OCI-LY1 (cell line): Measurements from ENCODE around the gene GDPD3.

Experiments
- H2AFZ ChIP-seq: fragments of 200-600 bp; sonication (generic), shearing (Covaris generic); 2 replicates; pipeline ENCODE4 v1.6.0; 2014; ENCODE audit warnings: antibody characterized with exemption, mild to moderate bottlenecking, low read length
- H3F3A ChIP-seq: fragments of 200-600 bp; sonication (generic), shearing (Covaris generic); 2 replicates; pipeline ENCODE4 v1.6.0; 2014; ENCODE audit warnings: mild to moderate bottlenecking, antibody characterized with exemption, low read length, moderate library complexity; ENCODE audit not compliant: insufficient read depth
- H3K27ac ChIP-seq: fragments of 200-600 bp; sonication (generic); 2 replicates; pipeline ENCODE4 v1.5.1; 2014; ENCODE audit warnings: low read length, mixed run types, mild to moderate bottlenecking, low read depth; ENCODE audit not compliant: poor library complexity, severe bottlenecking
- H3K27me3 ChIP-seq: fragments of 200-600 bp; sonication (generic); 2 replicates; pipeline ENCODE4 v1.6.0; 2014; ENCODE audit warnings: antibody characterized with exemption, mild to moderate bottlenecking, low read length, moderate library complexity; ENCODE audit not compliant: insufficient read depth
- H3K36me3 ChIP-seq: fragments of 200-600 bp; sonication (generic); 2 replicates; pipeline ENCODE4 v1.6.1; 2014; ENCODE audit warnings: mild to moderate bottlenecking, antibody characterized with exemption, low read length, moderate library complexity, mixed read lengths; ENCODE audit not compliant: insufficient read depth
- H3K4me1 ChIP-seq: fragments of 200-600 bp; sonication (generic); 2 replicates; pipeline ENCODE4 v1.5.1; 2014; ENCODE audit warnings: mild to moderate bottlenecking, low read length, moderate library complexity; ENCODE audit not compliant: insufficient read depth, severe bottlenecking
- H3K4me2 ChIP-seq: fragments of 200-600 bp; sonication (generic), shearing (Covaris generic); 2 replicates; pipeline ENCODE4 v1.6.1; 2014; ENCODE audit warnings: low read length
- H3K4me3 ChIP-seq: fragments of 200-600 bp; sonication (generic); 2 replicates; pipeline ENCODE4 v1.5.1; 2014; ENCODE audit warnings: low read length, low read depth, mild to moderate bottlenecking, mixed read lengths; ENCODE audit not compliant: poor library complexity, severe bottlenecking
- H3K79me2 ChIP-seq: fragments of 200-600 bp; shearing (Covaris generic); 2 replicates; pipeline ENCODE4 v1.6.1; 2016; ENCODE audit warnings: mixed run types, low read length, mixed read lengths; ENCODE audit not compliant: insufficient read depth
- H3K9ac ChIP-seq: fragments of 200-600 bp; sonication (generic), shearing (Covaris generic); 2 replicates; pipeline ENCODE4 v1.6.1; 2014; ENCODE audit warnings: mild to moderate bottlenecking, low read length, mixed read lengths
- H3K9me2 ChIP-seq: fragments of 200-600 bp; sonication (generic), shearing (Covaris generic); 2 replicates; pipeline ENCODE4 v1.6.1; 2014; ENCODE audit warnings: low read depth, mild to moderate bottlenecking, low read length, mixed read lengths
- H3K9me3 ChIP-seq: fragments of 200-600 bp; shearing (Covaris generic); 2 replicates; pipeline ENCODE4 v1.6.1; 2014; ENCODE audit warnings: low read length, mixed read lengths
- H4K20me1 ChIP-seq: fragments of 200-600 bp; sonication (generic), shearing (Covaris generic); 2 replicates; pipeline ENCODE4 v1.6.0; 2016; ENCODE audit warnings: mild to moderate bottlenecking, low read length; ENCODE audit not compliant: insufficient read depth
- CTCF ChIP-seq: fragments of 200-600 bp; sonication (generic), shearing (Covaris generic); IDR thresholded peaks from 2 replicates; pipeline ENCODE4 v1.5.1; 2017; ENCODE audit warnings: mild to moderate bottlenecking, antibody characterized with exemption, low read length, moderate library complexity, mixed read lengths
- EZH2 ChIP-seq: fragments of 200-600 bp; sonication (generic), shearing (Covaris generic); IDR thresholded peaks from 2 replicates; pipeline ENCODE4 v1.8.0; 2017; ENCODE audit warnings: borderline replicate concordance, mixed run types, mild to moderate bottlenecking, antibody characterized with exemption, low read length, moderate library complexity, mixed read lengths

GDPD3 gene

GRCh38 chr16:30136971-30137605 lies 23.8 kb upstream of the GDPD3 start:
- no peaks in the 10 kb centered on the region for H3K27me3 ChIP-seq
- H3K9ac ChIP-seq = no peak overlapping the region
- no peaks in the 10 kb centered on the region for H3K9me2 ChIP-seq
- H3K4me3 ChIP-seq = no peak overlapping the region
- no peak overlapping the region for H3K4me2 ChIP-seq
- no peaks in the 10 kb centered on the region for H3F3A ChIP-seq
- peaks cover 20% of the 10 kb centered on the region for H3K4me1 ChIP-seq
- no peaks in the 10 kb centered on the region for H3K79me2 ChIP-seq
- no peaks in the 10 kb centered on the region for H3K36me3 ChIP-seq
- no peaks in the 10 kb centered on the region for H3K9me3 ChIP-seq
- no peaks in the 10 kb centered on the region for H4K20me1 ChIP-seq
- TF ChIP-seq CTCF (no peak), EZH2 (no peak)
- H2AFZ ChIP-seq = no peak overlapping the region
- H3K27ac ChIP-seq = no peak overlapping the region

GRCh38 chr16:30132591-30132990 lies 19.3 kb upstream of the GDPD3 start:
- Histone ChIP-seq H3K9me2 (no peaks in the 10 kb centered on the region), H3K27me3 (no peaks in the 10 kb centered on the region), H3K9me3 (no peaks in the 10 kb centered on the region), H3K79me2 (no peaks in the 10 kb centered on the region), H4K20me1 (no peaks in the 10 kb centered on the region), H3K9ac (no peak overlapping the region), H3K36me3 (no peaks in the 10 kb centered on the region), H3F3A (no peaks in the 10 kb centered on the region), H3K4me1 (peaks cover 9% of the 10 kb centered on the region), H3K27ac (no peak overlapping the region), H3K4me3 (no peak overlapping the region), H3K4me2 (no peak overlapping the region), H2AFZ (no peak overlapping the region)
- no peak for TF ChIP-seq EZH2
- no peak for TF ChIP-seq CTCF

GRCh38 chr16:30131869-30132475 lies 18.6 kb upstream of the GDPD3 start:
- no peak overlapping the region for H3K27ac ChIP-seq
- no peak overlapping the region for H3K9ac ChIP-seq
- H3K36me3 ChIP-seq = no peaks in the 10 kb centered on the region
- no peaks in the 10 kb centered on the region for H4K20me1 ChIP-seq
- H2AFZ ChIP-seq = no peak overlapping the region
- no peaks in the 10 kb centered on the region for H3K9me3 ChIP-seq
- H3K27me3 ChIP-seq = no peaks in the 10 kb centered on the region
- TF ChIP-seq EZH2 (no peak), CTCF (no peak)
- no peaks in the 10 kb centered on the region for H3K9me2 ChIP-seq
- H3K4me2 ChIP-seq = no peak overlapping the region
- no peaks in the 10 kb centered on the region for H3F3A ChIP-seq
- H3K79me2 ChIP-seq = no peaks in the 10 kb centered on the region
- peaks cover 3% of the 10 kb centered on the region for H3K4me1 ChIP-seq
- H3K4me3 ChIP-seq = no peak overlapping the region
